Tibial nerve (tissue), 4 donors: Measurements from ENCODE around the gene RPA1. TPM values are rescaled to one million over a fixed set of nuclear protein-coding genes. Genes with fewer than 3 reads are reported as not detected.

ENCODE experiments used
- DNase-seq, 2 donors: peaks; one replicate each; pipeline ENCODE4 v3.0.0-alpha.2; 2019; ENCODE audit warnings: low spot score in 2 of 2
- H3K27ac ChIP-seq, 4 donors: fragments of 200-600 bp; sonication (generic) in 3 of 4; one replicate each; pipeline ENCODE4 v1.5.1; 2017 to 2019; ENCODE audit warnings: mild to moderate bottlenecking in 1 of 4
- H3K27me3 ChIP-seq, 2 donors: fragments of 200-600 bp; sonication (generic) in 1 of 2; one replicate each; pipeline versions ENCODE4 v1.5.1 to v1.6.0; 2017 to 2019
- H3K36me3 ChIP-seq, 3 donors: fragments of 200-600 bp; sonication (generic); one replicate each; pipeline ENCODE4 v1.5.1; 2018 to 2019
- H3K4me1 ChIP-seq, 4 donors: fragments of 200-600 bp; sonication (generic) in 3 of 4; one replicate each; pipeline ENCODE4 v1.5.1; 2017 to 2019
- H3K4me3 ChIP-seq, 4 donors: fragments of 200-600 bp; sonication (generic) in 3 of 4; one replicate each; pipeline ENCODE4 v1.5.1; 2017 to 2019; ENCODE audit warnings: mild to moderate bottlenecking in 1 of 4, moderate library complexity in 1 of 4
- H3K9me3 ChIP-seq, 4 donors: fragments of 200-600 bp; sonication (generic) in 3 of 4; one replicate each; pipeline ENCODE4 v1.5.1; 2017 to 2019
- EP300 ChIP-seq, 2 donors: sonication (generic); formaldehyde crosslinking; IDR thresholded peaks; one replicate each; pipeline ENCODE4 v1.6.1; 2017; ENCODE audit warnings: antibody characterized with exemption in 2 of 2, mild to moderate bottlenecking in 1 of 2
- POLR2A ChIP-seq, 2 donors: fragments of 450-650 bp; IDR thresholded peaks; one replicate each; pipeline ENCODE4 v1.6.1; 2017; ENCODE audit warnings: antibody characterized with exemption in 2 of 2, mild to moderate bottlenecking in 2 of 2, moderate library complexity in 2 of 2
- WGBS, 2 donors: methylation state at CpG; one replicate each; pipeline ENCODE4 v1.1.5; 2018; 5-methylcytosine and 5-hydroxymethylcytosine counted together
- total RNA-seq, 4 donors: library from RNA; depleted of rRNA; stranded (reverse); fragments of >200 nt; gene quantifications; one replicate each; pipeline ENCODE4 v1.1.0, GENCODE V29; 2016
- TF ChIP-seq, protein P1 (sequence below), 5 experiments: fragments of 200-600 bp in 3 of 5; fragments of 450-650 bp in 2 of 5; sonication (generic) in 3 of 5; IDR thresholded peaks; one replicate each; pipeline ENCODE4 v1.5.1; 2016 to 2019; ENCODE audit warnings: antibody characterized with exemption in 5 of 5, mild to moderate bottlenecking in 3 of 5, moderate library complexity in 2 of 5

Gene RPA1
- total RNA-seq, 4 donors from 2014 or later, result 18.0 to 31.0 (median 26.7) TPM

GRCh38 chr17:1834380-1835149 is 4.8 kb downstream of the RPA1 start:
- DNase-seq, result no peak
- Histone ChIP-seq H3K27me3 (no peaks in the 10 kb centered on the region), H3K9me3 (no peaks in the 10 kb centered on the region), H3K4me3 (no peak overlapping the region), H3K27ac (no peak overlapping the region), H3K4me1 (peaks cover 0 to 26% (median 9%) of the 10 kb centered on the region in 4 donors), H3K36me3 (peaks cover 0 to 23% (median 0%) of the 10 kb centered on the region in 3 donors)
- TF ChIP-seq EP300 (IDR thresholded peaks at IDR 0.05), result no peak
- no peak for TF ChIP-seq POLR2A (IDR thresholded peaks at IDR 0.05)
- TF ChIP-seq, protein P1, sequence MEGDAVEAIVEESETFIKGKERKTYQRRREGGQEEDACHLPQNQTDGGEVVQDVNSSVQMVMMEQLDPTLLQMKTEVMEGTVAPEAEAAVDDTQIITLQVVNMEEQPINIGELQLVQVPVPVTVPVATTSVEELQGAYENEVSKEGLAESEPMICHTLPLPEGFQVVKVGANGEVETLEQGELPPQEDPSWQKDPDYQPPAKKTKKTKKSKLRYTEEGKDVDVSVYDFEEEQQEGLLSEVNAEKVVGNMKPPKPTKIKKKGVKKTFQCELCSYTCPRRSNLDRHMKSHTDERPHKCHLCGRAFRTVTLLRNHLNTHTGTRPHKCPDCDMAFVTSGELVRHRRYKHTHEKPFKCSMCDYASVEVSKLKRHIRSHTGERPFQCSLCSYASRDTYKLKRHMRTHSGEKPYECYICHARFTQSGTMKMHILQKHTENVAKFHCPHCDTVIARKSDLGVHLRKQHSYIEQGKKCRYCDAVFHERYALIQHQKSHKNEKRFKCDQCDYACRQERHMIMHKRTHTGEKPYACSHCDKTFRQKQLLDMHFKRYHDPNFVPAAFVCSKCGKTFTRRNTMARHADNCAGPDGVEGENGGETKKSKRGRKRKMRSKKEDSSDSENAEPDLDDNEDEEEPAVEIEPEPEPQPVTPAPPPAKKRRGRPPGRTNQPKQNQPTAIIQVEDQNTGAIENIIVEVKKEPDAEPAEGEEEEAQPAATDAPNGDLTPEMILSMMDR (IDR thresholded peaks at IDR 0.05), result no peak
- WGBS, 2 donors, result 82 to 86% methylated on average over 12 of the region's 12 CpGs

DNA sequence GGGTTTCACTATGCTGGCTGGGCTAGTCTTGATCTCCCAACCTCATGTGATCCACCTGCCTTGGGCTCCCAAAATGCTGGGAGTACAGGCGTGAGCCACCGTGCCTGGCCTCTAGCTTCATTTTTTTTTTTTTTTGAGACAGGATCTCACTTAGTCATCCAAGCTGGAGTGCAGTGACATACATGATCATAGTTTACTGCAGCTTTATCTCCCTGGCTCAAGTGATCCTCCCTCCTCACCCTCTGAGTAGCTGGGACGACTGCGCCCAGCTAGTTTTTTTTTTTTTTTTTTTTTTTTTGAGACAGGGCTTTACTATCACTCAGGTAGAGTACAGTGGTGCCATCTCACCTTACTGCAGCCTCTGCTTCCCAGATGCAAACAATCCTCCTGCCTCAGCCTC is 9.7 kb downstream of the RPA1 start:
- no peaks in the 10 kb centered on the region for H3K27me3 ChIP-seq
- no peak overlapping the region for H3K27ac ChIP-seq
- 96 to 97% methylated on average over 4 of the region's 4 CpGs for WGBS, 2 donors
- no peaks in the 10 kb centered on the region for H3K4me1 ChIP-seq
- no peaks in the 10 kb centered on the region for H3K9me3 ChIP-seq
- peaks cover 3 to 27% (median 9%) of the 10 kb centered on the region in 3 donors for H3K36me3 ChIP-seq
- TF ChIP-seq POLR2A (IDR thresholded peaks at IDR 0.05) (no peak), EP300 (IDR thresholded peaks at IDR 0.05) (no peak)
- TF ChIP-seq, protein P1 (IDR thresholded peaks at IDR 0.05), result no peak
- no peak overlapping the region for H3K4me3 ChIP-seq
- DNase-seq, result no peak

DNA sequence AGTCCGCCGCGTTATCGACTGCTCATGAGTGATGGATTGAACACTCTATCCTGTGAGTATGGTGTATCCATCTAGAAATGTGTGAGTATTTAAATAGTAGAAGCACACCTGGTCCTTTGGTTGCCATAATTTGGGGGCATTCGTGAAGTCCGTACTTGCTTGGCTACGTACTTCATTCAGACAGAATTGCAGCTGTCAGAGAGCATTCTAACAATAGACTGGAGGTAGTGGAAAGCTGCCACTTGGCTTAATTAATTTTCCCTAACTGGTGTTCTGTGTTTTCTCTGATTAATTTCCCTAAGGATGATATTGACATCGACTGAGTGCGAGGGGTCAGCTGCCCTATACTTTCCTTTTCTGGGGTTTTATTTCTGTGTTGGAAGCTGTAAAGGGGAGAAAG is 14.1 kb downstream of the RPA1 start:
- DNase-seq, result no peak
- Histone ChIP-seq H3K4me3 (no peak overlapping the region), H3K27me3 (no peaks in the 10 kb centered on the region), H3K36me3 (peaks cover 5 to 65% (median 12%) of the 10 kb centered on the region in 3 donors), H3K9me3 (no peaks in the 10 kb centered on the region), H3K4me1 (no peaks in the 10 kb centered on the region), H3K27ac (no peak overlapping the region)
- TF ChIP-seq POLR2A (IDR thresholded peaks at IDR 0.05) (no peak), EP300 (IDR thresholded peaks at IDR 0.05) (no peak)
- TF ChIP-seq, protein P1 (IDR thresholded peaks at IDR 0.05), result no peak
- WGBS, 2 donors, result 95 to 96% methylated on average over 9 of the region's 9 CpGs

- Histone ChIP-seq H3K27me3 (no peaks in the 10 kb centered on the region), H3K36me3 (peaks cover 5 to 78% (median 19%) of the 10 kb centered on the region in 3 donors), H3K27ac (no peak overlapping the region), H3K9me3 (no peaks in the 10 kb centered on the region), H3K4me3 (no peak overlapping the region), H3K4me1 (peaks cover 0 to 2% (median 0%) of the 10 kb centered on the region in 4 donors)
- WGBS, 2 donors, result 81 to 87% methylated on average over 3 of the region's 3 CpGs
- TF ChIP-seq, protein P1 (IDR thresholded peaks at IDR 0.05), result no peak
- no peak for TF ChIP-seq POLR2A (IDR thresholded peaks at IDR 0.05)
- no peak for TF ChIP-seq EP300 (IDR thresholded peaks at IDR 0.05)
- DNase-seq, result no peak
Observed at GRCh38 chr17:1847191-1847590, 17.4 kb downstream of the RPA1 start.

- H3K4me3 ChIP-seq, result no peak overlapping the region
- TF ChIP-seq, protein P1 (IDR thresholded peaks at IDR 0.05), result no peak
- no peak for TF ChIP-seq POLR2A (IDR thresholded peaks at IDR 0.05)
- no peak for TF ChIP-seq EP300 (IDR thresholded peaks at IDR 0.05)
- WGBS, 2 donors, result 46 to 48% methylated on average over 6 of the region's 6 CpGs
- DNase-seq, result no peak
- H3K36me3 ChIP-seq, result peaks cover 0 to 64% (median 13%) of the 10 kb centered on the region in 3 donors
- H3K9me3 ChIP-seq, result no peaks in the 10 kb centered on the region
- H3K4me1 ChIP-seq, result peaks cover 0 to 4% (median 0%) of the 10 kb centered on the region in 4 donors
- no peaks in the 10 kb centered on the region for H3K27me3 ChIP-seq
- H3K27ac ChIP-seq, result peak overlapping the region in 1 of 4 donors; percentile 16
Observed at GRCh38 chr17:1852327-1852726, 22.5 kb downstream of the RPA1 start.
